HepG2 (cell line): ENCODE measurements around the gene ACACA. TPM values are rescaled to one million over a fixed set of nuclear protein-coding genes. Genes with fewer than 3 reads are reported as not detected.

Source experiments
- DMAP1 ChIP-seq: IDR thresholded peaks from 2 replicates; pipeline ENCODE4 v1.6.1; 2016
- MEIS1 ChIP-seq: sonication (generic); formaldehyde crosslinking; IDR thresholded peaks from 2 replicates; pipeline ENCODE4 v1.9.0; 2021; ENCODE audit warnings: mild to moderate bottlenecking, missing genetic modification reagents, moderate library complexity, borderline replicate concordance
- NCOA5 ChIP-seq: sonication (generic); formaldehyde crosslinking; IDR thresholded peaks from 2 replicates; pipeline ENCODE4 v1.4.0; 2020; ENCODE audit warnings: missing genetic modification reagents
- RNF2 ChIP-seq: fragments of 450-650 bp; conservative IDR thresholded peaks from 2 replicates; pipeline ENCODE4 v1.6.1; 2016; ENCODE audit warnings: low read depth
- YEATS4 ChIP-seq: sonication (generic); formaldehyde crosslinking; IDR thresholded peaks from 2 replicates; pipeline ENCODE4 v1.4.0; 2020; ENCODE audit warnings: missing genetic modification reagents, borderline replicate concordance
- ZNF644 ChIP-seq: IDR thresholded peaks from 2 replicates; pipeline ENCODE4 v1.6.1; 2016; ENCODE audit warnings: low read depth
- polyA plus RNA-seq, 8 experiments: library from polyadenylated mRNA; depleted of rRNA in 3 of 8; stranded (reverse) in 7 of 8; unstranded in 1 of 8; fragments of >200 nt; fragmentation: Illumina TruSeq in 4 of 8; extraction: Trizol in 4 of 8; gene quantifications; 2 replicates each; pipeline versions ENCODE4 v1.2.1 to v1.2.3, GENCODE V29; 2011 to 2016; ENCODE audit warnings: low read depth in 4 of 8, missing spikeins in 1 of 8, mixed read lengths in 1 of 8; ENCODE audit not compliant: insufficient read depth in 1 of 8
- total RNA-seq, 5 experiments: library from RNA; depleted of rRNA; stranded (reverse); fragments of >200 nt; fragmentation: Illumina TruSeq; extraction: Trizol; gene quantifications; 2 replicates each; pipeline ENCODE4 v1.2.3, GENCODE V29; 2016; ENCODE audit warnings: low read depth in 1 of 5
- TF ChIP-seq, protein P1 (sequence below): IDR thresholded peaks from 2 replicates; pipeline ENCODE4 v1.6.1; 2016
- TF ChIP-seq, protein P2 (sequence below): sonication (generic); formaldehyde crosslinking; IDR thresholded peaks from 2 replicates; pipeline ENCODE4 v1.5.1; 2020; ENCODE audit warnings: mild to moderate bottlenecking, missing genetic modification reagents, borderline replicate concordance
- TF ChIP-seq, protein P3 (sequence below): sonication (generic); formaldehyde crosslinking; IDR thresholded peaks from 2 replicates; pipeline ENCODE4 v1.8.1; 2023; ENCODE audit warnings: mild to moderate bottlenecking, missing genetic modification reagents
- TF ChIP-seq, protein P4 (sequence below): sonication (generic); formaldehyde crosslinking; IDR thresholded peaks from 2 replicates; pipeline ENCODE4 v1.4.0; 2020; ENCODE audit warnings: missing genetic modification reagents
- TF ChIP-seq, protein P5 (sequence below): sonication (generic); formaldehyde crosslinking; IDR thresholded peaks from 2 replicates; pipeline ENCODE4 v1.4.0; 2020; ENCODE audit warnings: missing genetic modification reagents, borderline replicate concordance

ACACA gene
- total and polyA plus RNA-seq, 2 of the 13 experiments (the other 11 are each of a cell fraction or from before 2014, with no cell fraction given): 39.2 to 47.2 TPM

DNA sequence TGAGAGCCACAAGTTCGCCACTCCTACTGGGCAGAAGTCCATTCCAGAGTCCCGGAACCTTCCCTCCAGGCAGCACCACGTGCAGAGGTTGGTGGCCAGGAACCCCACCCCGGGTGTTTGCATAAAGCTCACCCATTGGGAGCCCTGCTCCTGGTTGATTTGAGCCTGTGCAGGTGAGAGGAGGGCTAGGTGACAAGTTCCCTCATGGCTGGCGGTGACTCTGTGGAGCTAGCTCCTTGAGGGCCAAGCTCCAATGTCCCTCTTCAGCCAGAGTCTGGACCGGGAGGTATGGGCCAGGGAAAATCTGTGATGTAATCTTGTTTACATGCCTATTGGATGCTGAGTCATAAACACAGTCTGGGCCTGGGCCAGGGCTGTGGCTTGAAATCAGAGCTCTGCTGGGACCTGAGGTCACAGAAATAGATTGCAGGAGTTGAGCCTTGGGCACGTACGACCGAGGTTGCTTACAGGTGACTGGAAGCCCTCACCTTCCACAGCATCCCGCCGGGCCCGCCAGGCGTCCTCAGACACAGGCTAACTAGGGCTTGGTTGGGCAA, 339.0 kb downstream of the ACACA start (continued):
- TF ChIP-seq, protein P1, sequence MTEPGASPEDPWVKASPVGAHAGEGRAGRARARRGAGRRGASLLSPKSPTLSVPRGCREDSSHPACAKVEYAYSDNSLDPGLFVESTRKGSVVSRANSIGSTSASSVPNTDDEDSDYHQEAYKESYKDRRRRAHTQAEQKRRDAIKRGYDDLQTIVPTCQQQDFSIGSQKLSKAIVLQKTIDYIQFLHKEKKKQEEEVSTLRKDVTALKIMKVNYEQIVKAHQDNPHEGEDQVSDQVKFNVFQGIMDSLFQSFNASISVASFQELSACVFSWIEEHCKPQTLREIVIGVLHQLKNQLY (CRISPR knock-in tag): no peak
- TF ChIP-seq, protein P2, sequence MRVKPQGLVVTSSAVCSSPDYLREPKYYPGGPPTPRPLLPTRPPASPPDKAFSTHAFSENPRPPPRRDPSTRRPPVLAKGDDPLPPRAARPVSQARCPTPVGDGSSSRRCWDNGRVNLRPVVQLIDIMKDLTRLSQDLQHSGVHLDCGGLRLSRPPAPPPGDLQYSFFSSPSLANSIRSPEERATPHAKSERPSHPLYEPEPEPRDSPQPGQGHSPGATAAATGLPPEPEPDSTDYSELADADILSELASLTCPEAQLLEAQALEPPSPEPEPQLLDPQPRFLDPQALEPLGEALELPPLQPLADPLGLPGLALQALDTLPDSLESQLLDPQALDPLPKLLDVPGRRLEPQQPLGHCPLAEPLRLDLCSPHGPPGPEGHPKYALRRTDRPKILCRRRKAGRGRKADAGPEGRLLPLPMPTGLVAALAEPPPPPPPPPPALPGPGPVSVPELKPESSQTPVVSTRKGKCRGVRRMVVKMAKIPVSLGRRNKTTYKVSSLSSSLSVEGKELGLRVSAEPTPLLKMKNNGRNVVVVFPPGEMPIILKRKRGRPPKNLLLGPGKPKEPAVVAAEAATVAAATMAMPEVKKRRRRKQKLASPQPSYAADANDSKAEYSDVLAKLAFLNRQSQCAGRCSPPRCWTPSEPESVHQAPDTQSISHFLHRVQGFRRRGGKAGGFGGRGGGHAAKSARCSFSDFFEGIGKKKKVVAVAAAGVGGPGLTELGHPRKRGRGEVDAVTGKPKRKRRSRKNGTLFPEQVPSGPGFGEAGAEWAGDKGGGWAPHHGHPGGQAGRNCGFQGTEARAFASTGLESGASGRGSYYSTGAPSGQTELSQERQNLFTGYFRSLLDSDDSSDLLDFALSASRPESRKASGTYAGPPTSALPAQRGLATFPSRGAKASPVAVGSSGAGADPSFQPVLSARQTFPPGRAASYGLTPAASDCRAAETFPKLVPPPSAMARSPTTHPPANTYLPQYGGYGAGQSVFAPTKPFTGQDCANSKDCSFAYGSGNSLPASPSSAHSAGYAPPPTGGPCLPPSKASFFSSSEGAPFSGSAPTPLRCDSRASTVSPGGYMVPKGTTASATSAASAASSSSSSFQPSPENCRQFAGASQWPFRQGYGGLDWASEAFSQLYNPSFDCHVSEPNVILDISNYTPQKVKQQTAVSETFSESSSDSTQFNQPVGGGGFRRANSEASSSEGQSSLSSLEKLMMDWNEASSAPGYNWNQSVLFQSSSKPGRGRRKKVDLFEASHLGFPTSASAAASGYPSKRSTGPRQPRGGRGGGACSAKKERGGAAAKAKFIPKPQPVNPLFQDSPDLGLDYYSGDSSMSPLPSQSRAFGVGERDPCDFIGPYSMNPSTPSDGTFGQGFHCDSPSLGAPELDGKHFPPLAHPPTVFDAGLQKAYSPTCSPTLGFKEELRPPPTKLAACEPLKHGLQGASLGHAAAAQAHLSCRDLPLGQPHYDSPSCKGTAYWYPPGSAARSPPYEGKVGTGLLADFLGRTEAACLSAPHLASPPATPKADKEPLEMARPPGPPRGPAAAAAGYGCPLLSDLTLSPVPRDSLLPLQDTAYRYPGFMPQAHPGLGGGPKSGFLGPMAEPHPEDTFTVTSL: 0 out of 2 replicates have a peak, but pooled peaks have one; percentile 18
- TF ChIP-seq, protein P3, sequence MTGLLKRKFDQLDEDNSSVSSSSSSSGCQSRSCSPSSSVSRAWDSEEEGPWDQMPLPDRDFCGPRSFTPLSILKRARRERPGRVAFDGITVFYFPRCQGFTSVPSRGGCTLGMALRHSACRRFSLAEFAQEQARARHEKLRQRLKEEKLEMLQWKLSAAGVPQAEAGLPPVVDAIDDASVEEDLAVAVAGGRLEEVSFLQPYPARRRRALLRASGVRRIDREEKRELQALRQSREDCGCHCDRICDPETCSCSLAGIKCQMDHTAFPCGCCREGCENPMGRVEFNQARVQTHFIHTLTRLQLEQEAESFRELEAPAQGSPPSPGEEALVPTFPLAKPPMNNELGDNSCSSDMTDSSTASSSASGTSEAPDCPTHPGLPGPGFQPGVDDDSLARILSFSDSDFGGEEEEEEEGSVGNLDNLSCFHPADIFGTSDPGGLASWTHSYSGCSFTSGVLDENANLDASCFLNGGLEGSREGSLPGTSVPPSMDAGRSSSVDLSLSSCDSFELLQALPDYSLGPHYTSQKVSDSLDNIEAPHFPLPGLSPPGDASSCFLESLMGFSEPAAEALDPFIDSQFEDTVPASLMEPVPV (CRISPR knock-in tag): no peak
- TF ChIP-seq RNF2: peak; percentile 51; the same call in 1 of the 2 replicates
- TF ChIP-seq, protein P4, sequence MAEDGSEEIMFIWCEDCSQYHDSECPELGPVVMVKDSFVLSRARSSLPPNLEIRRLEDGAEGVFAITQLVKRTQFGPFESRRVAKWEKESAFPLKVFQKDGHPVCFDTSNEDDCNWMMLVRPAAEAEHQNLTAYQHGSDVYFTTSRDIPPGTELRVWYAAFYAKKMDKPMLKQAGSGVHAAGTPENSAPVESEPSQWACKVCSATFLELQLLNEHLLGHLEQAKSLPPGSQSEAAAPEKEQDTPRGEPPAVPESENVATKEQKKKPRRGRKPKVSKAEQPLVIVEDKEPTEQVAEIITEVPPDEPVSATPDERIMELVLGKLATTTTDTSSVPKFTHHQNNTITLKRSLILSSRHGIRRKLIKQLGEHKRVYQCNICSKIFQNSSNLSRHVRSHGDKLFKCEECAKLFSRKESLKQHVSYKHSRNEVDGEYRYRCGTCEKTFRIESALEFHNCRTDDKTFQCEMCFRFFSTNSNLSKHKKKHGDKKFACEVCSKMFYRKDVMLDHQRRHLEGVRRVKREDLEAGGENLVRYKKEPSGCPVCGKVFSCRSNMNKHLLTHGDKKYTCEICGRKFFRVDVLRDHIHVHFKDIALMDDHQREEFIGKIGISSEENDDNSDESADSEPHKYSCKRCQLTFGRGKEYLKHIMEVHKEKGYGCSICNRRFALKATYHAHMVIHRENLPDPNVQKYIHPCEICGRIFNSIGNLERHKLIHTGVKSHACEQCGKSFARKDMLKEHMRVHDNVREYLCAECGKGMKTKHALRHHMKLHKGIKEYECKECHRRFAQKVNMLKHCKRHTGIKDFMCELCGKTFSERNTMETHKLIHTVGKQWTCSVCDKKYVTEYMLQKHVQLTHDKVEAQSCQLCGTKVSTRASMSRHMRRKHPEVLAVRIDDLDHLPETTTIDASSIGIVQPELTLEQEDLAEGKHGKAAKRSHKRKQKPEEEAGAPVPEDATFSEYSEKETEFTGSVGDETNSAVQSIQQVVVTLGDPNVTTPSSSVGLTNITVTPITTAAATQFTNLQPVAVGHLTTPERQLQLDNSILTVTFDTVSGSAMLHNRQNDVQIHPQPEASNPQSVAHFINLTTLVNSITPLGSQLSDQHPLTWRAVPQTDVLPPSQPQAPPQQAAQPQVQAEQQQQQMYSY (CRISPR knock-in tag): peak; percentile 83
- TF ChIP-seq MEIS1 (CRISPR knock-in tag): 0 out of 2 replicates have a peak, but pooled peaks have one; percentile 65
- TF ChIP-seq ZNF644: peak; percentile 48; the same call in 1 of the 2 replicates
- TF ChIP-seq, protein P5, sequence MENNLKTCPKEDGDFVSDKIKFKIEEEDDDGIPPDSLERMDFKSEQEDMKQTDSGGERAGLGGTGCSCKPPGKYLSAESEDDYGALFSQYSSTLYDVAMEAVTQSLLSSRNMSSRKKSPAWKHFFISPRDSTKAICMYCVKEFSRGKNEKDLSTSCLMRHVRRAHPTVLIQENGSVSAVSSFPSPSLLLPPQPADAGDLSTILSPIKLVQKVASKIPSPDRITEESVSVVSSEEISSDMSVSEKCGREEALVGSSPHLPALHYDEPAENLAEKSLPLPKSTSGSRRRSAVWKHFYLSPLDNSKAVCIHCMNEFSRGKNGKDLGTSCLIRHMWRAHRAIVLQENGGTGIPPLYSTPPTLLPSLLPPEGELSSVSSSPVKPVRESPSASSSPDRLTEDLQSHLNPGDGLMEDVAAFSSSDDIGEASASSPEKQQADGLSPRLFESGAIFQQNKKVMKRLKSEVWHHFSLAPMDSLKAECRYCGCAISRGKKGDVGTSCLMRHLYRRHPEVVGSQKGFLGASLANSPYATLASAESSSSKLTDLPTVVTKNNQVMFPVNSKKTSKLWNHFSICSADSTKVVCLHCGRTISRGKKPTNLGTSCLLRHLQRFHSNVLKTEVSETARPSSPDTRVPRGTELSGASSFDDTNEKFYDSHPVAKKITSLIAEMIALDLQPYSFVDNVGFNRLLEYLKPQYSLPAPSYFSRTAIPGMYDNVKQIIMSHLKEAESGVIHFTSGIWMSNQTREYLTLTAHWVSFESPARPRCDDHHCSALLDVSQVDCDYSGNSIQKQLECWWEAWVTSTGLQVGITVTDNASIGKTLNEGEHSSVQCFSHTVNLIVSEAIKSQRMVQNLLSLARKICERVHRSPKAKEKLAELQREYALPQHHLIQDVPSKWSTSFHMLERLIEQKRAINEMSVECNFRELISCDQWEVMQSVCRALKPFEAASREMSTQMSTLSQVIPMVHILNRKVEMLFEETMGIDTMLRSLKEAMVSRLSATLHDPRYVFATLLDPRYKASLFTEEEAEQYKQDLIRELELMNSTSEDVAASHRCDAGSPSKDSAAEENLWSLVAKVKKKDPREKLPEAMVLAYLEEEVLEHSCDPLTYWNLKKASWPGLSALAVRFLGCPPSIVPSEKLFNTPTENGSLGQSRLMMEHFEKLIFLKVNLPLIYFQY (CRISPR knock-in tag): peak; percentile 94; the same call in 1 of the 2 replicates
- TF ChIP-seq NCOA5 (CRISPR knock-in tag): no peak
- TF ChIP-seq DMAP1 (CRISPR knock-in tag): 0 out of 2 replicates have a peak, but pooled peaks have one; percentile 50
- TF ChIP-seq YEATS4 (CRISPR knock-in tag): peak; percentile 27; the same call in 1 of the 2 replicates
